WTC11 (cell line): ENCODE results near the gene EFNA5. TPM values are rescaled to one million over a fixed set of nuclear protein-coding genes. Genes with fewer than 3 reads are reported as not detected.

ENCODE experiments used
- ATAC-seq: fragments of 200-7000 bp; cut with Tn5 transposase; 2 replicates; pipeline ENCODE4 v1.10.0; 2021; ENCODE audit warnings: mild to moderate bottlenecking, moderate library complexity
- CTCF ChIA-PET: fragments of 300-600 bp; sonication (Branson Sonifier 250); formaldehyde crosslinking; loops from one replicate; lab custom pipeline; 2021; ENCODE audit warnings: antibody characterized with exemption; lab: Charles Lee
- POLR2A ChIA-PET: fragments of 350-600 bp; sonication (Branson Sonifier 250); formaldehyde crosslinking; loops from one replicate; lab custom pipeline; 2021; ENCODE audit warnings: antibody characterized with exemption; lab: Charles Lee
- DNase-seq: peaks from one replicate; pipeline ENCODE4 v3.0.0; 2021; ENCODE audit warnings: low spot score
- H3K27ac Mint-ChIP-seq: 2 replicates; pipeline ENCODE4 v1.8.0; 2021; ENCODE audit warnings: mixed read lengths
- H3K27me3 Mint-ChIP-seq: 2 replicates; pipeline ENCODE4 v1.8.0; 2021; ENCODE audit warnings: low read depth, mild to moderate bottlenecking, moderate library complexity, mixed read lengths
- H3K36me3 Mint-ChIP-seq: 2 replicates; pipeline ENCODE4 v1.8.0; 2021; ENCODE audit warnings: mixed read lengths
- H3K4me1 Mint-ChIP-seq: 2 replicates; pipeline ENCODE4 v1.8.0; 2022; ENCODE audit warnings: mixed read lengths
- H3K4me3 Mint-ChIP-seq: 2 replicates; pipeline ENCODE4 v1.8.0; 2021; ENCODE audit warnings: mild to moderate bottlenecking, moderate library complexity, mixed read lengths
- H3K9me3 Mint-ChIP-seq: 2 replicates; pipeline ENCODE4 v1.8.0; 2021; ENCODE audit warnings: mixed read lengths
- ATF3 ChIP-seq: sonication (generic); formaldehyde crosslinking; conservative IDR thresholded peaks from 2 replicates; pipeline ENCODE4 v1.8.1; 2022; ENCODE audit warnings: mild to moderate bottlenecking, missing genetic modification reagents
- CREB1 ChIP-seq: sonication (generic); formaldehyde crosslinking; IDR thresholded peaks from 2 replicates; pipeline ENCODE4 v1.8.0; 2023; ENCODE audit warnings: mild to moderate bottlenecking, missing genetic modification reagents
- CREM ChIP-seq: sonication (generic); formaldehyde crosslinking; IDR thresholded peaks from 2 replicates; pipeline ENCODE4 v1.8.1; 2022; ENCODE audit warnings: mild to moderate bottlenecking, missing genetic modification reagents, moderate library complexity
- ETV6 ChIP-seq: sonication (generic); formaldehyde crosslinking; IDR thresholded peaks from 2 replicates; pipeline ENCODE4 v1.8.1; 2022; ENCODE audit warnings: mild to moderate bottlenecking, missing genetic modification reagents
- FOXK1 ChIP-seq: sonication (generic); formaldehyde crosslinking; IDR thresholded peaks from 2 replicates; pipeline ENCODE4 v1.8.0; 2022; ENCODE audit warnings: mild to moderate bottlenecking, moderate library complexity, missing genetic modification reagents
- KAT7 ChIP-seq: sonication (generic); formaldehyde crosslinking; IDR thresholded peaks from 2 replicates; pipeline ENCODE4 v1.8.1; 2023; ENCODE audit warnings: missing genetic modification reagents, mild to moderate bottlenecking, borderline replicate concordance
- OVOL2 ChIP-seq: fragments of 250-450 bp; sonication (Bioruptor Pico); IDR thresholded peaks from 2 replicates; pipeline ENCODE4 v1.9.0; 2021; ENCODE audit warnings: mild to moderate bottlenecking, borderline replicate concordance
- PREB ChIP-seq: sonication (generic); formaldehyde crosslinking; IDR thresholded peaks from 2 replicates; pipeline ENCODE4 v1.8.1; 2022; ENCODE audit warnings: mild to moderate bottlenecking, missing genetic modification reagents, moderate library complexity, borderline replicate concordance
- SMAD3 ChIP-seq: sonication (generic); formaldehyde crosslinking; IDR thresholded peaks from 2 replicates; pipeline ENCODE4 v1.8.0; 2022; ENCODE audit warnings: missing genetic modification reagents, mild to moderate bottlenecking, borderline replicate concordance
- SOX15 ChIP-seq: fragments of 250-450 bp; sonication (Bioruptor Pico); IDR thresholded peaks from 2 replicates; pipeline ENCODE4 v1.9.0; 2021; ENCODE audit warnings: mild to moderate bottlenecking
- SP1 ChIP-seq: sonication (generic); formaldehyde crosslinking; conservative IDR thresholded peaks from 2 replicates; pipeline ENCODE4 v1.8.1; 2022; ENCODE audit warnings: missing genetic modification reagents
- TEAD1 ChIP-seq: sonication (generic); formaldehyde crosslinking; IDR thresholded peaks from 2 replicates; pipeline ENCODE4 v1.8.0; 2022; ENCODE audit warnings: mild to moderate bottlenecking, missing genetic modification reagents
- USF1 ChIP-seq: sonication (generic); formaldehyde crosslinking; IDR thresholded peaks from 2 replicates; pipeline ENCODE4 v1.8.0; 2022; ENCODE audit warnings: mild to moderate bottlenecking, missing genetic modification reagents
- ZNF138 ChIP-seq: sonication (generic); formaldehyde crosslinking; conservative IDR thresholded peaks from 2 replicates; pipeline ENCODE4 v1.8.1; 2022; ENCODE audit warnings: mild to moderate bottlenecking, moderate library complexity, missing genetic modification reagents
- ZNF232 ChIP-seq: sonication (generic); formaldehyde crosslinking; IDR thresholded peaks from 2 replicates; pipeline ENCODE4 v1.8.0; 2022; ENCODE audit warnings: mild to moderate bottlenecking, missing genetic modification reagents
- ZNF423 ChIP-seq: fragments of 250-450 bp; sonication (Bioruptor Pico); IDR thresholded peaks from 2 replicates; pipeline ENCODE4 v2.1.2; 2022; ENCODE audit warnings: mild to moderate bottlenecking, moderate library complexity
- total RNA-seq: library from RNA; stranded (reverse); gene quantifications from 3 replicates; pipeline ENCODE4 v1.2.3, GENCODE V29; 2021
- TF ChIP-seq, protein P1 (sequence below): sonication (generic); formaldehyde crosslinking; IDR thresholded peaks from 2 replicates; pipeline ENCODE4 v1.8.0; 2023; ENCODE audit warnings: missing genetic modification reagents, mild to moderate bottlenecking, borderline replicate concordance
- TF ChIP-seq, protein P2 (sequence below): fragments of 250-450 bp; sonication (Bioruptor Pico); conservative IDR thresholded peaks from 2 replicates; pipeline ENCODE4 v1.9.0; 2021; ENCODE audit warnings: mild to moderate bottlenecking
- TF ChIP-seq, protein P3 (sequence below): sonication (generic); formaldehyde crosslinking; IDR thresholded peaks from 2 replicates; pipeline ENCODE4 v1.8.1; 2023; ENCODE audit warnings: mild to moderate bottlenecking, missing genetic modification reagents, borderline replicate concordance

The EFNA5 gene
- total RNA-seq, 1 experiment from 2014 or later: 17.4 TPM

DNA sequence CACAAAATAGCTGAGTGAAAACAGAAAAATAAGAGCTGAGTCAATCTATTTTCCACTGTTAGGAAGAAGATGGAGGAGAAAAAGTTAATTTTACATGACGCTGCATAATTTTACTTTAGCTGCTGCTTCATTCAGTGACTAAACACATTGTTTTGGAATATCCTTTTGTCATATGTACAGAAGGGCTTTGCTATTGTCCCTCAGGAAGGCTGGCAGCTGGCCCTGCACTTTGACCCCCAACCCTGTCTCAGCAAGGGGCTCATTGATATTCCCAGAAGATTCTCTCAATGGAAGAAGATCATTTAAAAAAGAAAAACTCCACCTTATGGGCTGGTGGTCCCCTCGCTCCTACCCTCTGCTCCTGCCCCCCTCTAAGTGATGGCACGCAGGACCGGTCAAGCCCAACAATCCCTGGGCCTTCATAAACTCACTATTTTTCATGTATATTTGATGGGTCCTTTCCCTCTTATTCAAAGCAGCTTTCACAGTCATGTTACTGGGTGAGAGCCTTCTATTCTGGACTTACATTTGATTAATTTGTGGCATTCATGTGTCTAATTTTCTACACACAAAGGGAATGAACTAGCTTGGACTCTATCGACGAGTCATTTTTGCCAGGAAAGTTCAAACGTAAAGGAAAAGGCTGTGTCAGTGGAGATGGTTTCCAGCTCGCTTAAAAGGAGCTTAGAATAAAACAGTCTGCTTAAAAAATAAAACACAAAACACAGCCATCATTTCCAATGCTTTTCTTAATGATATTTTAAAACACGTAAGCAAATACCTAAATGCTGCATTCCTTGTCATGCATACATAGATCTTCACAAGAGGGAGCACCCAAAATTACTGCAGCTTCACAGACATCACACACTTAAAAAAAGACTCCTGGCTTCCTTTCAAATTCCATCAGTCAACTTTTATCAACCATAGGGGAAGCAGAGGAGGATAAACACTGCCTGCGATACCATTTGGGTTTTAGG lies 104.7 kb downstream of the EFNA5 start:
- DNase-seq: no peak
- Mint-ChIP-seq H3K4me1 (peaks cover 76% of the 10 kb centered on the region), H3K9me3 (no peaks in the 10 kb centered on the region)

GRCh38 chr5:107564931-107565372 lies 105.8 kb downstream of the EFNA5 start:
- Mint-ChIP-seq H3K27me3 (no peaks in the 10 kb centered on the region), H3K27ac (no peak overlapping the region), H3K4me3 (peak overlapping the region; percentile 7; the same call in 1 of the 2 replicates), H3K36me3 (no peaks in the 10 kb centered on the region), H3K4me1 (peaks cover 68% of the 10 kb centered on the region), H3K9me3 (no peaks in the 10 kb centered on the region)
- TF ChIP-seq ZNF232 (CRISPR knock-in tag) (no peak), SOX15 (no peak), ZNF138 (CRISPR knock-in tag) (no peak), PREB (no peak), CREB1 (no peak), ATF3 (CRISPR knock-in tag) (no peak), ZNF423 (no peak), USF1 (CRISPR knock-in tag) (no peak), SMAD3 (CRISPR knock-in tag) (no peak), FOXK1 (CRISPR knock-in tag) (no peak), TEAD1 (CRISPR knock-in tag) (no peak), OVOL2 (CRISPR knock-in tag) (no peak), SP1 (CRISPR knock-in tag) (no peak), KAT7 (CRISPR knock-in tag) (no peak)
- TF ChIP-seq, protein P1, sequence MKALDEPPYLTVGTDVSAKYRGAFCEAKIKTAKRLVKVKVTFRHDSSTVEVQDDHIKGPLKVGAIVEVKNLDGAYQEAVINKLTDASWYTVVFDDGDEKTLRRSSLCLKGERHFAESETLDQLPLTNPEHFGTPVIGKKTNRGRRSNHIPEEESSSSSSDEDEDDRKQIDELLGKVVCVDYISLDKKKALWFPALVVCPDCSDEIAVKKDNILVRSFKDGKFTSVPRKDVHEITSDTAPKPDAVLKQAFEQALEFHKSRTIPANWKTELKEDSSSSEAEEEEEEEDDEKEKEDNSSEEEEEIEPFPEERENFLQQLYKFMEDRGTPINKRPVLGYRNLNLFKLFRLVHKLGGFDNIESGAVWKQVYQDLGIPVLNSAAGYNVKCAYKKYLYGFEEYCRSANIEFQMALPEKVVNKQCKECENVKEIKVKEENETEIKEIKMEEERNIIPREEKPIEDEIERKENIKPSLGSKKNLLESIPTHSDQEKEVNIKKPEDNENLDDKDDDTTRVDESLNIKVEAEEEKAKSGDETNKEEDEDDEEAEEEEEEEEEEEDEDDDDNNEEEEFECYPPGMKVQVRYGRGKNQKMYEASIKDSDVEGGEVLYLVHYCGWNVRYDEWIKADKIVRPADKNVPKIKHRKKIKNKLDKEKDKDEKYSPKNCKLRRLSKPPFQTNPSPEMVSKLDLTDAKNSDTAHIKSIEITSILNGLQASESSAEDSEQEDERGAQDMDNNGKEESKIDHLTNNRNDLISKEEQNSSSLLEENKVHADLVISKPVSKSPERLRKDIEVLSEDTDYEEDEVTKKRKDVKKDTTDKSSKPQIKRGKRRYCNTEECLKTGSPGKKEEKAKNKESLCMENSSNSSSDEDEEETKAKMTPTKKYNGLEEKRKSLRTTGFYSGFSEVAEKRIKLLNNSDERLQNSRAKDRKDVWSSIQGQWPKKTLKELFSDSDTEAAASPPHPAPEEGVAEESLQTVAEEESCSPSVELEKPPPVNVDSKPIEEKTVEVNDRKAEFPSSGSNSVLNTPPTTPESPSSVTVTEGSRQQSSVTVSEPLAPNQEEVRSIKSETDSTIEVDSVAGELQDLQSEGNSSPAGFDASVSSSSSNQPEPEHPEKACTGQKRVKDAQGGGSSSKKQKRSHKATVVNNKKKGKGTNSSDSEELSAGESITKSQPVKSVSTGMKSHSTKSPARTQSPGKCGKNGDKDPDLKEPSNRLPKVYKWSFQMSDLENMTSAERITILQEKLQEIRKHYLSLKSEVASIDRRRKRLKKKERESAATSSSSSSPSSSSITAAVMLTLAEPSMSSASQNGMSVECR (CRISPR knock-in tag): no peak
- TF ChIP-seq, protein P2, sequence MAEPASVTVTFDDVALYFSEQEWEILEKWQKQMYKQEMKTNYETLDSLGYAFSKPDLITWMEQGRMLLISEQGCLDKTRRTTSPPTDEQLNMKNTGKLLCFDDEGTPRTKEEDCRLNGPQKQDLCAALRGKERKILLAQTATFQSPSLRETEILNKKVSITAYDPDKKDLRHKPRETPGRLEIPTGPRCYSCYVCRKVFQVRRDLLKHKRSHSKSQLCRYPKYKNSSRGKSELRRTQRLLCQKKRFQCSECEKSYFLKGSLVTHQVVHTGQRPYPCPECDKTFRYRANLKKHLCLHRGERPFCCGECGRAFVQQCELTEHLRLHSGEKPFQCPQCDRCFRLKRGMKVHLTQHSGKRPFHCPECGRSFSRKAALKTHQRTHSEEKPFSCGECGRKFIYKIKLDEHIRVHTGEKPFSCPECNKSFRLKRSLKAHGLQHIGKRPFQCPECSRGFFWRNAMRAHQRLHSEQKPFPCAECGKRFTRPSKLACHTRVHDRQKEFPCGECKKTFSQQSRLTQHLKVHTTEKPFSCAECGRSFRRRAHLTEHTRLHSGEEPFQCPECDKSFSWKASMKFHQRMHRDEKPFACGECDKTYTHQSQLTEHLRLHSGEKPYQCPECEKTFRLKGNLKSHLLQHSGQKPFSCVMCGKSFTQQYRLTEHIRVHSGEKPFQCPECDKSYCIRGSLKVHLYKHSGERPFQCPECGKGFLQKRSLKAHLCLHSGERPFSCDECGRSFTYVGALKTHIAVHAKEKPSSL: no peak
- DNase-seq: no peak
- ChIA-PET CTCF (interaction anchor here (2.1 kb wide), 1 partner anchor 10 kb away, joined by 4 read pairs; no protein-coding TSS in a partner anchor), POLR2A (no interaction called here)
- ATAC-seq: no peak

More for the DNA sequence above, 104.7 kb downstream of the EFNA5 start:
- Mint-ChIP-seq H3K4me3 (peak overlapping the region; percentile 10; the same call in 1 of the 2 replicates), H3K36me3 (no peaks in the 10 kb centered on the region), H3K27ac (peak overlapping the region; percentile 22), H3K27me3 (no peaks in the 10 kb centered on the region)
- ChIA-PET POLR2A (no interaction called here), CTCF (interaction anchor here (2.1 kb wide), 1 partner anchor 11 kb away, joined by 4 read pairs; no protein-coding TSS in a partner anchor)
- 0 out of 2 replicates have a peak, but pooled peaks have one; percentile 47 for TF ChIP-seq CREM (CRISPR knock-in tag)
- peak; percentile 67; the same call in 1 of the 2 replicates for TF ChIP-seq ETV6 (CRISPR knock-in tag)
- TF ChIP-seq, protein P3, sequence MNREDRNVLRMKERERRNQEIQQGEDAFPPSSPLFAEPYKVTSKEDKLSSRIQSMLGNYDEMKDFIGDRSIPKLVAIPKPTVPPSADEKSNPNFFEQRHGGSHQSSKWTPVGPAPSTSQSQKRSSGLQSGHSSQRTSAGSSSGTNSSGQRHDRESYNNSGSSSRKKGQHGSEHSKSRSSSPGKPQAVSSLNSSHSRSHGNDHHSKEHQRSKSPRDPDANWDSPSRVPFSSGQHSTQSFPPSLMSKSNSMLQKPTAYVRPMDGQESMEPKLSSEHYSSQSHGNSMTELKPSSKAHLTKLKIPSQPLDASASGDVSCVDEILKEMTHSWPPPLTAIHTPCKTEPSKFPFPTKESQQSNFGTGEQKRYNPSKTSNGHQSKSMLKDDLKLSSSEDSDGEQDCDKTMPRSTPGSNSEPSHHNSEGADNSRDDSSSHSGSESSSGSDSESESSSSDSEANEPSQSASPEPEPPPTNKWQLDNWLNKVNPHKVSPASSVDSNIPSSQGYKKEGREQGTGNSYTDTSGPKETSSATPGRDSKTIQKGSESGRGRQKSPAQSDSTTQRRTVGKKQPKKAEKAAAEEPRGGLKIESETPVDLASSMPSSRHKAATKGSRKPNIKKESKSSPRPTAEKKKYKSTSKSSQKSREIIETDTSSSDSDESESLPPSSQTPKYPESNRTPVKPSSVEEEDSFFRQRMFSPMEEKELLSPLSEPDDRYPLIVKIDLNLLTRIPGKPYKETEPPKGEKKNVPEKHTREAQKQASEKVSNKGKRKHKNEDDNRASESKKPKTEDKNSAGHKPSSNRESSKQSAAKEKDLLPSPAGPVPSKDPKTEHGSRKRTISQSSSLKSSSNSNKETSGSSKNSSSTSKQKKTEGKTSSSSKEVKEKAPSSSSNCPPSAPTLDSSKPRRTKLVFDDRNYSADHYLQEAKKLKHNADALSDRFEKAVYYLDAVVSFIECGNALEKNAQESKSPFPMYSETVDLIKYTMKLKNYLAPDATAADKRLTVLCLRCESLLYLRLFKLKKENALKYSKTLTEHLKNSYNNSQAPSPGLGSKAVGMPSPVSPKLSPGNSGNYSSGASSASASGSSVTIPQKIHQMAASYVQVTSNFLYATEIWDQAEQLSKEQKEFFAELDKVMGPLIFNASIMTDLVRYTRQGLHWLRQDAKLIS: no peak
- peak; percentile 43 for ATAC-seq
